BLaER1 treated with 17β-estradiol and CSF1 and Interleukin-3, amounts not matched to agents 10 nM and 100 nM (cell line): ENCODE results near the gene UTP3.

Experiments
- H3K27ac ChIP-seq, 11 experiments: shearing (Covaris generic); formaldehyde crosslinking; 2 replicates each; pipeline ENCODE4 v1.8.1; 2022
- H3K27me3 ChIP-seq, 11 experiments: shearing (Covaris generic); formaldehyde crosslinking; 2 replicates each; pipeline ENCODE4 v1.8.1; 2022
- H3K36me3 ChIP-seq, 11 experiments: shearing (Covaris generic); formaldehyde crosslinking; 2 replicates each; pipeline ENCODE4 v1.8.1; 2022
- H3K4me1 ChIP-seq, 10 experiments: shearing (Covaris generic); formaldehyde crosslinking; 2 replicates each; pipeline ENCODE4 v1.8.1; 2022
- H3K4me2 ChIP-seq, 11 experiments: shearing (Covaris generic); formaldehyde crosslinking; 2 replicates each; pipeline ENCODE4 v1.8.1; 2022
- H3K4me3 ChIP-seq, 10 experiments: shearing (Covaris generic); formaldehyde crosslinking; 2 replicates each; pipeline ENCODE4 v1.8.1; 2022
- H3K9ac ChIP-seq, 11 experiments: shearing (Covaris generic); formaldehyde crosslinking; 2 replicates each; pipeline ENCODE4 v1.8.1; 2022
- H3K9me3 ChIP-seq, 11 experiments: shearing (Covaris generic); formaldehyde crosslinking; replicated peaks in 1 of 11; 2 replicates each; pipeline ENCODE4 v1.8.1; 2022
- H4K20me1 ChIP-seq, 11 experiments: shearing (Covaris generic); formaldehyde crosslinking; 2 replicates each; pipeline ENCODE4 v1.8.1; 2022
- Cebpa-rat ChIP-seq, 11 experiments: shearing (Covaris generic); IDR thresholded peaks; 2 replicates each; pipeline ENCODE4 v1.8.1; 2022

The UTP3 gene

GRCh38 chr4:70666369-70666768 is 22.0 kb upstream of the UTP3 start, which contains the start of gene JCHAIN:
TSS of gene JCHAIN (minus strand) at chr4:70666508. CDS start at chr4:70666490, 18 bp downstream.
- peaks cover 11 to 41% (median 23%) of the 10 kb centered on the region in 10 experiments; a peak in 18 of 20 replicates for H3K4me1 ChIP-seq
- H3K27me3 ChIP-seq = no peaks in the 10 kb centered on the region
- no peak within 1 kb of the TSS for H3K9ac ChIP-seq
- H3K4me2 ChIP-seq = peak within 1 kb of the TSS in 10 of 11 experiments; percentile 2 to 58 (median 38); a peak in 13 of 22 replicates
- no peaks in the 10 kb centered on the region for H3K36me3 ChIP-seq
- H3K27ac ChIP-seq = no peak within 1 kb of the TSS
- H4K20me1 ChIP-seq = no peaks in the 10 kb centered on the region
- TF ChIP-seq Cebpa-rat (IDR thresholded peaks at IDR 0.05) = no peak
- H3K9me3 ChIP-seq = no peaks in the 10 kb centered on the region
- no peak within 1 kb of the TSS for H3K4me3 ChIP-seq

- no peak overlapping the region for H3K27ac ChIP-seq
- peak overlapping the region in 8 of 11 experiments; percentile 32 to 58 (median 44); a peak in 13 of 22 replicates for H3K4me2 ChIP-seq
- H3K36me3 ChIP-seq = no peaks in the 10 kb centered on the region
- TF ChIP-seq Cebpa-rat (IDR thresholded peaks at IDR 0.05) = 0 out of 22 replicates have a peak, but pooled peaks of 1 of the 11 experiments have one; percentile 9
- no peaks in the 10 kb centered on the region for H4K20me1 ChIP-seq
- no peaks in the 10 kb centered on the region for H3K9me3 ChIP-seq
- no peak overlapping the region for H3K9ac ChIP-seq
- H3K4me1 ChIP-seq = peaks cover 11 to 37% (median 23%) of the 10 kb centered on the region in 10 experiments; a peak in 18 of 20 replicates
- H3K27me3 ChIP-seq = no peaks in the 10 kb centered on the region
- no peak overlapping the region for H3K4me3 ChIP-seq
Observed at GRCh38 chr4:70667740-70668535, 20.4 kb upstream of the UTP3 start.

DNA sequence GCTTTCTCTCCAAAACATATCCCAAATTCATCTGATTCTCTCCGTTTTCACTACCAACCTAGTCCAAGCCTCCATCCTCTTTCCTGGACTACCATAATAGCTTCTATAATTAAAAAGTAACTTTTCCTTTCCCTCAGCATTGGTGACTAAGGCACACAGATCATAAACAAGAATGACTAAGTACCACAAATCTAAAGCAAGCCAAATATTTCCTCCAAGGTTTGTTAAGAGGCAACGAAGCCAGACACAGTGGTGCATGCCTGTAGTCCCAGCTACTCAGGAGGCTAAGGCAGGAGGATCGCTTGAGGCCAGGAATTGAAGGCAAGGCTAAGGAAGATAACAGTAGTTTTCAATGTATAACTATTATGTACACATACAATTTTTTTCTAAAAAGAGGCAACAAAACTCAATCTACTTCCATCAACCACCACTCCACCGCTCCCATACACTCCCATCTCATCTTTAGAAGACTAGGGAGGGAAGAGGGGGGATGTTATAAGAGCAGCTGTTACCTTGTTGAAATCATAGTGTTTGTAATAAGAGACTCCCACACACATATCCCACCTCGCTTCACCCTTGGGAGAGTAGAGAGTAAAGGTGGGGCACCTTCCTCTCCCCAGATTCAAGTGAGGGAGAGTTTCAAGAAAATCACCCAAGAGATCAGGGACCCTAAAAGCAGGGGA is 17.9 kb upstream of the UTP3 start:
- Histone ChIP-seq H3K4me3 (no peak overlapping the region), H3K4me2 (no peak overlapping the region), H3K36me3 (no peaks in the 10 kb centered on the region), H3K27ac (no peak overlapping the region), H3K27me3 (no peaks in the 10 kb centered on the region), H4K20me1 (no peaks in the 10 kb centered on the region), H3K9ac (no peak overlapping the region), H3K9me3 (no peaks in the 10 kb centered on the region), H3K4me1 (peaks cover 11 to 37% (median 23%) of the 10 kb centered on the region in 10 experiments; a peak in 18 of 20 replicates)
- no peak for TF ChIP-seq Cebpa-rat (IDR thresholded peaks at IDR 0.05)

GRCh38 chr4:70671091-70671490 is 17.2 kb upstream of the UTP3 start:
- Histone ChIP-seq H3K9me3 (no peaks in the 10 kb centered on the region), H3K9ac (no peak overlapping the region), H3K4me3 (no peak overlapping the region), H3K36me3 (no peaks in the 10 kb centered on the region), H4K20me1 (no peaks in the 10 kb centered on the region), H3K4me2 (no peak overlapping the region), H3K27ac (no peak overlapping the region), H3K27me3 (no peaks in the 10 kb centered on the region), H3K4me1 (peaks cover 10 to 37% (median 25%) of the 10 kb centered on the region in 10 experiments; a peak in 19 of 20 replicates)
- TF ChIP-seq Cebpa-rat (IDR thresholded peaks at IDR 0.05) = no peak

DNA sequence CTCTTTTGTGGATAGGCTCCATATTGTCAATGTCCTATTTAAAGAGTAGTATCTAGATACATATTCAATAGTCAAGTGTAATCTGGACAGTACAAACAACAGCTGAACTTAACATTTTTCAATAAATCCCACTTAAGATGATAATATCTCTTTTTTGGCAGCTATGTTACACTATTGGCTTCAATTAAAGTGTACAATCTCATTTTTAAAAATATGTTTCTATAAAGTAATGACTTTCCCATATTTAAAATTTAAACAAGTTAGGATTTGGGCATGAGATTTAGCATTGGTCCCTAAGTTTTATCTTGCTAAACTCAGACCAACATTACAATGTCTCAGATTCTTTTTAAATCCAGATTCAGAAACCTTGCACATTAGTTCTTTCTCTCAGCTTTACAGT is 14.1 kb upstream of the UTP3 start:
- Histone ChIP-seq H3K4me3 (no peak overlapping the region), H3K36me3 (no peaks in the 10 kb centered on the region), H4K20me1 (no peaks in the 10 kb centered on the region), H3K4me2 (no peak overlapping the region), H3K4me1 (peaks cover 0 to 40% (median 31%) of the 10 kb centered on the region in 10 experiments; a peak in 17 of 20 replicates), H3K9me3 (no peaks in the 10 kb centered on the region), H3K9ac (no peak overlapping the region), H3K27ac (no peak overlapping the region), H3K27me3 (no peaks in the 10 kb centered on the region)
- no peak for TF ChIP-seq Cebpa-rat (IDR thresholded peaks at IDR 0.05)

- H3K9ac ChIP-seq = no peak overlapping the region
- no peaks in the 10 kb centered on the region for H3K36me3 ChIP-seq
- TF ChIP-seq Cebpa-rat (IDR thresholded peaks at IDR 0.05) = no peak
- no peak overlapping the region for H3K27ac ChIP-seq
- H3K4me3 ChIP-seq = no peak overlapping the region
- H3K4me1 ChIP-seq = peaks cover 0 to 42% (median 34%) of the 10 kb centered on the region in 10 experiments; a peak in 17 of 20 replicates
- no peaks in the 10 kb centered on the region for H3K27me3 ChIP-seq
- H3K4me2 ChIP-seq = no peak overlapping the region
- no peaks in the 10 kb centered on the region for H3K9me3 ChIP-seq
- no peaks in the 10 kb centered on the region for H4K20me1 ChIP-seq
Observed at GRCh38 chr4:70674731-70675130, 13.6 kb upstream of the UTP3 start.

GRCh38 chr4:70676554-70677090 is 11.7 kb upstream of the UTP3 start:
- peak overlapping the region in 9 of 11 experiments; percentile 33 to 67 (median 43); a peak in 17 of 22 replicates for H3K4me2 ChIP-seq
- no peak overlapping the region for H3K4me3 ChIP-seq
- no peaks in the 10 kb centered on the region for H4K20me1 ChIP-seq
- H3K27ac ChIP-seq = no peak overlapping the region; a peak in 1 of 22 replicates
- TF ChIP-seq Cebpa-rat (IDR thresholded peaks at IDR 0.05) = no peak
- H3K4me1 ChIP-seq = peaks cover 0 to 50% (median 34%) of the 10 kb centered on the region in 10 experiments; a peak in 17 of 20 replicates
- no peaks in the 10 kb centered on the region for H3K36me3 ChIP-seq
- H3K9me3 ChIP-seq = no peaks in the 10 kb centered on the region
- no peak overlapping the region for H3K9ac ChIP-seq
- H3K27me3 ChIP-seq = no peaks in the 10 kb centered on the region

GRCh38 chr4:70678383-70678999 is 9.8 kb upstream of the UTP3 start:
- Histone ChIP-seq H3K27ac (no peak overlapping the region; a peak in 1 of 22 replicates), H3K4me2 (peak overlapping the region in 9 of 11 experiments; percentile 38 to 75 (median 62); a peak in 17 of 22 replicates), H4K20me1 (no peaks in the 10 kb centered on the region), H3K4me3 (no peak overlapping the region), H3K9ac (no peak overlapping the region), H3K9me3 (no peaks in the 10 kb centered on the region), H3K27me3 (no peaks in the 10 kb centered on the region), H3K4me1 (peaks cover 0 to 50% (median 34%) of the 10 kb centered on the region in 10 experiments; a peak in 17 of 20 replicates), H3K36me3 (no peaks in the 10 kb centered on the region)
- no peak for TF ChIP-seq Cebpa-rat (IDR thresholded peaks at IDR 0.05)
